ENCODE measurements around the gene SPEM3. TPM values are rescaled to one million over a fixed set of nuclear protein-coding genes. Genes with fewer than 3 reads are reported as not detected.

SPEM3 gene
- total and polyA plus RNA-seq, 2 donors (not counting 3 experiments of a cell fraction or from before 2014, with no cell fraction given): not detected

DNA sequence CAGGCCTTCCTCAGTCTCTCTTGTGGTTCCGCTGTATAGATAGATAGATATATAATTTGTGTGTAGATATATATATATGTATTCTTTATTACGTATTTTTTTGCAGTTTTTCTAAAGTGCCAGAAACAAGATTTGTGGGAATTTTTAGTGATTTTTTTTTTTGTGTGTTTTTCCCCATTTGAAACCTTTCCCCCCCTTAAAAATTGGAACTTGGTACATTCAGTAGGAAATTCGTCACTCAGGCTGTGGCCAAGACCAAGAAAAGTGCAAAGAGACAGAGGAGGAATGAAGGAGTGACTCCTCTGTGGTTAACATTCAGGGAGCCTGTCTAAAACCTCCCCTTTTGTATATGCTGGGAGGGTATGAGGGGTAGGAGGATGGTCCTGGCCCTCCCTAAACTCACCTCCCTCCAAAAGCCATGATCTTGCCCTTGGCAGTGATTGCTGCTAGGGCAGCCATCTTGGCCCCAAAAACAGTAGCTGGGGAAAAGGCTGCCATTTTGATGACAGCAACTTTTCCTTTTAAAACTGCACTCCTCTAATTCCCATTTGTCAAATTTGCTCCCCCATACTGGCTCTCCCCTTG is 31.4 kb downstream of the SPEM3 start:
- no peak for FAIRE-seq

More for the DNA sequence above, 31.4 kb downstream of the SPEM3 start:
- TF ChIP-seq, protein P1, sequence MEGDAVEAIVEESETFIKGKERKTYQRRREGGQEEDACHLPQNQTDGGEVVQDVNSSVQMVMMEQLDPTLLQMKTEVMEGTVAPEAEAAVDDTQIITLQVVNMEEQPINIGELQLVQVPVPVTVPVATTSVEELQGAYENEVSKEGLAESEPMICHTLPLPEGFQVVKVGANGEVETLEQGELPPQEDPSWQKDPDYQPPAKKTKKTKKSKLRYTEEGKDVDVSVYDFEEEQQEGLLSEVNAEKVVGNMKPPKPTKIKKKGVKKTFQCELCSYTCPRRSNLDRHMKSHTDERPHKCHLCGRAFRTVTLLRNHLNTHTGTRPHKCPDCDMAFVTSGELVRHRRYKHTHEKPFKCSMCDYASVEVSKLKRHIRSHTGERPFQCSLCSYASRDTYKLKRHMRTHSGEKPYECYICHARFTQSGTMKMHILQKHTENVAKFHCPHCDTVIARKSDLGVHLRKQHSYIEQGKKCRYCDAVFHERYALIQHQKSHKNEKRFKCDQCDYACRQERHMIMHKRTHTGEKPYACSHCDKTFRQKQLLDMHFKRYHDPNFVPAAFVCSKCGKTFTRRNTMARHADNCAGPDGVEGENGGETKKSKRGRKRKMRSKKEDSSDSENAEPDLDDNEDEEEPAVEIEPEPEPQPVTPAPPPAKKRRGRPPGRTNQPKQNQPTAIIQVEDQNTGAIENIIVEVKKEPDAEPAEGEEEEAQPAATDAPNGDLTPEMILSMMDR (IDR thresholded peaks at IDR 0.05; ENCODE audit: extremely low read depth in 1 of 2, insufficient read depth in 1 of 2, low read depth in 1 of 2, low read length in 2 of 2): no peak
- TF ChIP-seq JUN (IDR thresholded peaks at IDR 0.05; ENCODE audit: borderline replicate concordance, insufficient read depth, insufficient read length, low read depth) (no peak), GATA2 (IDR thresholded peaks at IDR 0.05; ENCODE audit: insufficient read depth, insufficient read length, low read depth, low read length) (no peak), EZH2 (IDR thresholded peaks at IDR 0.05; ENCODE audit: borderline replicate concordance, low read depth, low read length, severe bottlenecking) (no peak), FOS (IDR thresholded peaks at IDR 0.05; ENCODE audit: borderline replicate concordance, insufficient read depth, low read length) (no peak), POLR2A (IDR thresholded peaks at IDR 0.05; ENCODE audit: low read depth, low read length) (no peak), MYC (IDR thresholded peaks at IDR 0.05; ENCODE audit: low read depth, low read length) (no peak)
- TF ChIP-seq, protein P2, sequence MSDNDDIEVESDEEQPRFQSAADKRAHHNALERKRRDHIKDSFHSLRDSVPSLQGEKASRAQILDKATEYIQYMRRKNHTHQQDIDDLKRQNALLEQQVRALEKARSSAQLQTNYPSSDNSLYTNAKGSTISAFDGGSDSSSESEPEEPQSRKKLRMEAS (IDR thresholded peaks at IDR 0.05; ENCODE audit: insufficient read depth, insufficient read length): no peak
- no peak overlapping the region for H3K4me3 ChIP-seq (replicated peaks in 1 of 3; ENCODE audit: insufficient read depth in 1 of 3, low read depth in 1 of 3, low read length in 3 of 3)
- no peaks in the 10 kb centered on the region for H4K20me1 ChIP-seq (replicated peaks; ENCODE audit: control insufficient read depth, extremely low read depth, insufficient read depth, low read length)
- no peaks in the 10 kb centered on the region for H3K27me3 ChIP-seq (ENCODE audit: control insufficient read depth in 2 of 2, insufficient read depth in 2 of 2, low read length in 2 of 2)
- intact Hi-C loops (cut with micrococcal nuclease) (no loop called here), dilution Hi-C loops (cut with MboI; ENCODE audit: extremely low pct_ligation_motif_present, low sequenced_read_pairs) (no loop called here)
- CTCF ChIA-PET: interaction anchor here (1.3 kb wide), 1 partner anchor 16 kb away, joined by 4 read pairs; no protein-coding TSS in a partner anchor
- H2AFZ ChIP-seq (ENCODE audit: low read depth, low read length): no peak overlapping the region
- POLR2A ChIA-PET: interaction anchor here (0.7 kb wide), 2 partner anchors 27 to 28 kb away, joined by 5 to 9 read pairs; no protein-coding TSS in a partner anchor
- H3K36me3 ChIP-seq (ENCODE audit: control insufficient read depth in 2 of 2, extremely low read depth in 1 of 2, insufficient read depth in 2 of 2, low read length in 2 of 2): peaks cover 0 to 12% of the 10 kb centered on the region in 2 experiments
- H3K79me2 ChIP-seq (ENCODE audit: control insufficient read depth, insufficient read depth, low read length): no peaks in the 10 kb centered on the region
- no TSS peak for BruUV-seq (replicated peaks)
- H3K9ac ChIP-seq (replicated peaks; ENCODE audit: extremely low read depth, insufficient read depth, low read length): no peak overlapping the region
- H3K27ac ChIP-seq (ENCODE audit: insufficient read depth, low read depth, low read length): no peak overlapping the region
- no peak for DNase-seq (ENCODE audit: low read depth, low spot score)
- no peaks in the 10 kb centered on the region for H3K9me3 ChIP-seq (replicated peaks; ENCODE audit: control insufficient read depth, insufficient read depth, low read length)
- H3K4me1 ChIP-seq (ENCODE audit: control insufficient read depth, extremely low read depth, insufficient read depth, low read length): no peaks in the 10 kb centered on the region
- H3K4me2 ChIP-seq (ENCODE audit: insufficient read depth, low read length): no peak overlapping the region
- H3K9me1 ChIP-seq (replicated peaks; ENCODE audit: control insufficient read depth, extremely low read depth, insufficient read depth, low read length): no peaks in the 10 kb centered on the region

All from endothelial cell of umbilical vein (primary cell).